Choroid plexus epithelial cell (primary cell): ENCODE data around the gene ZNF337.
"Not testable (repeated sequence)": the region's sequence is repeated elsewhere in the genome, so short reads cannot be mapped to it uniquely, and the experiment has no call there.

Source experiments
- DNase-seq: peaks from one replicate; pipeline ENCODE4 v3.0.0-alpha.2; 2010; ENCODE audit warnings: low read depth
- H3K4me3 ChIP-seq: 2 replicates; pipeline ENCODE4 v1.5.1; 2011; ENCODE audit warnings: low read depth, mild to moderate bottlenecking, control low read depth, low read length, moderate library complexity
- TF ChIP-seq, protein P1 (sequence below): conservative IDR thresholded peaks from 2 replicates; pipeline ENCODE4 v1.5.1; 2011; ENCODE audit warnings: low read depth, mild to moderate bottlenecking, control low read depth, inconsistent platforms, low read length, moderate library complexity

ZNF337 gene

DNA sequence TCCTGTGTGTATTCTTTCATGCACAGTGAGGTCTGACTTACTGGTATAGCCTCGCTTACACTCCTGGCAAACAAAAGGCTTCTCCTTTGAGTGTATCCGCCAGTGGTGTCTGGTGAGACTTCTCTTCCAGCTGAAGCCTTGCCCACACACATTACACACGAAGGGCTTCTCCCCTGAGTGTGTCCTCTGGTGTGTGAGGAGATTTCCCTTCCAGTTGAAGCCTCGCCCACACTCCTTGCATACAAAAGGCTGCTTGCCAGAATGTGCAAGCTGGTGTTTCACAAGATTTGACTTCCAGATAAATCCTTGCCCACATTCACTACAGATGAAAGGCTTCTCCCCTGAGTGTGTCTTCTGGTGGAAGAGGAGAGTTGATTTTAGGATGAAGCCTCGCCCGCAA is 21.5 kb downstream of the ZNF337 start:
- H3K4me3 ChIP-seq = no peak overlapping the region
- DNase-seq = no peak
- TF ChIP-seq, protein P1, sequence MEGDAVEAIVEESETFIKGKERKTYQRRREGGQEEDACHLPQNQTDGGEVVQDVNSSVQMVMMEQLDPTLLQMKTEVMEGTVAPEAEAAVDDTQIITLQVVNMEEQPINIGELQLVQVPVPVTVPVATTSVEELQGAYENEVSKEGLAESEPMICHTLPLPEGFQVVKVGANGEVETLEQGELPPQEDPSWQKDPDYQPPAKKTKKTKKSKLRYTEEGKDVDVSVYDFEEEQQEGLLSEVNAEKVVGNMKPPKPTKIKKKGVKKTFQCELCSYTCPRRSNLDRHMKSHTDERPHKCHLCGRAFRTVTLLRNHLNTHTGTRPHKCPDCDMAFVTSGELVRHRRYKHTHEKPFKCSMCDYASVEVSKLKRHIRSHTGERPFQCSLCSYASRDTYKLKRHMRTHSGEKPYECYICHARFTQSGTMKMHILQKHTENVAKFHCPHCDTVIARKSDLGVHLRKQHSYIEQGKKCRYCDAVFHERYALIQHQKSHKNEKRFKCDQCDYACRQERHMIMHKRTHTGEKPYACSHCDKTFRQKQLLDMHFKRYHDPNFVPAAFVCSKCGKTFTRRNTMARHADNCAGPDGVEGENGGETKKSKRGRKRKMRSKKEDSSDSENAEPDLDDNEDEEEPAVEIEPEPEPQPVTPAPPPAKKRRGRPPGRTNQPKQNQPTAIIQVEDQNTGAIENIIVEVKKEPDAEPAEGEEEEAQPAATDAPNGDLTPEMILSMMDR = no peak

DNA sequence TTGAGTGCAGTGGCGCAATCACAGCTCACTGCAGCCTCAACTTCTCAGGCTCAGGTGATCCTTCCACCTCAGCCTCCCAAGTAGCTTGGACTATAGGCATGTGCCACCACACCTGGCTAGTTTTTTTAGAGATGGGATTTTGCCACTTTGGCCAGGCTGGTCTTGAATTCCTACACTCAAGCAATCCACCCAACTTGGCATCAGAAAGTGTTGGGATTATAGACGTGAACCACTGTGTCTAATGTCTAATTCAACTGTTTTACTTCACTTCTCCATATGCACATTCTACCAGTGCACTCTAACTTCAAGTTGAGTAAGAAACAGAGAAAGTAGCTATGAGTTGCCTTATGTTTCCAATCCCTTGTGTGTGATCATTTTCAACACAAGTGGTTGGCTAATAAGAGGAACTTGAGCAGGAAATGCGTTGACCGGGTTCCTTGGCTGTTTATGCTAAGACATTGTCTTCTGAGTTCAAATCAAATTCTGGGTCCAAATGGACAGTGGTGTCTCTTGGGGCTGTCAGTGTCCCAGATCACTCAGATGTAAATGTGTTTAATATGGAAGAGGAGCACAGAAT is 23.9 kb downstream of the ZNF337 start:
- TF ChIP-seq, protein P1 = no peak
- DNase-seq = no peak
- no peak overlapping the region for H3K4me3 ChIP-seq

DNA sequence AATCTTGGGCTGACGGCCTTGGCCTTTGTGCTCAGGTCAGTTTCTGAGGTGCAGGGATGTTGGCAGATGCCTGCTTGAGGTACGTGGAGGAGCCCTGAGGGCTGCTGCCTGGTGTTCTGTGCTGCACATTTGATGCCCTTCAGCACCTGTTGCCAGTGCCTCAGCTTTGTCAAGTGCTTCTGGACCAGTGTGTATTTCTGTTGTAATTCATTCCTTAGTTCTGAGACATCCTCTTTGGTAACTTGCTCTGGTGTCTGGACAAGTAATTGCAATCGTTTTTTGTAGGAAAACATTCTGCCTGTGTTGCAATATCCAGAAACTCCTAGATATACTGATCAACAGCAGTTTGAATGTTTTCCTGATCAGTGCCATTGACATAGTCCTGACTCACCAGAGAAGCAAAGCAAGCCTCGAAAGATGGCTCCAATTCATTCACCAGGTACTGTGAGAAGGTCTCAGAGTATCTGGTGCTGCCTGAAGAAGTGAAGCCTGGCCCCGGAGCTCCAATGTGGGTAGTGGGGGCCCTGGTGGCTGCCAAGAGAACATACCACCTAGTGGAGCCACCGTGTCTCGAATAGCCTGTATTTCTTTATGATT is 26.7 kb downstream of the ZNF337 start:
- TF ChIP-seq, protein P1 = peak; percentile 51
- peak; percentile 84 for DNase-seq

DNA sequence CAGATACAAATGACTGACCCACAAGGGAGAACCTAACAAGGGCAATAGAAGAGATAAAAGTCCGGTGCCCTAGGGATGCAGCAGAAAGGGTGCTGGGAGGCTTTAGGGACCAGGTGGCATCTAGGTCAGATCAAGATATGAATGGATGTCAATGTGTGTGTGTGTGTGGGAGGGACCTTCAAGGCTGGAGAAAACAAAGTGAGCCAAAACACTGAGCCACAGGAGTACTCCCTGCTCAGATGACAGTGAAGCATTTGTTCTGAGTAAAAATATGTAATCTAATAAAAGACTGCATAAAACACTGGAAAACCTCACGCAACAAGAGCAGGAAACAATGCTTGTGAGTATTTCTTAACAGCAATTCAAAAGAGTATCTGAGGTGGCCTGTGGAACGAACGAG is 28.2 kb downstream of the ZNF337 start:
- no peak for DNase-seq
- TF ChIP-seq, protein P1 = no peak
- no peak overlapping the region for H3K4me3 ChIP-seq

More for the DNA sequence above, 26.7 kb downstream of the ZNF337 start:
- H3K4me3 ChIP-seq = no peak overlapping the region

DNA sequence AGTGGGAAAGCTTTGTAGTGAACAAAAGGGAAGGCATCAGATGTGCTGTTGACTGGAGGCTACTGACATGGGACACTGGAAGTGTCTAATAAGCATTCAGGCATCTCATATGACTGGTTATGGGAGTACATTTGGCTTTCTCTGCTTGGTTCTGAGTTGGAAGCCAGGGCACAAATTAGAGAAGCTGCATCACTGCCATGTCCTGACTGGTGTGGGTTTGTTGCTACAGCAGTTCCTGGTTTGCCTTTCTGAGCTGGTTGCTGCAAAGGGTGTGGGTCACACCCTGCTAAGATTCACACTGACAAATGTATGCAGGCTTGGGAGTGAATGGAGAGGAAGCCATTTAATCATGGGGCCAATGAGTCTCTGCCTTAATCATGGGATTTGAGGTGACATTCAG is 36.7 kb downstream of the ZNF337 start:
- DNase-seq = no peak
- no peak overlapping the region for H3K4me3 ChIP-seq
- TF ChIP-seq, protein P1 = no peak

DNA sequence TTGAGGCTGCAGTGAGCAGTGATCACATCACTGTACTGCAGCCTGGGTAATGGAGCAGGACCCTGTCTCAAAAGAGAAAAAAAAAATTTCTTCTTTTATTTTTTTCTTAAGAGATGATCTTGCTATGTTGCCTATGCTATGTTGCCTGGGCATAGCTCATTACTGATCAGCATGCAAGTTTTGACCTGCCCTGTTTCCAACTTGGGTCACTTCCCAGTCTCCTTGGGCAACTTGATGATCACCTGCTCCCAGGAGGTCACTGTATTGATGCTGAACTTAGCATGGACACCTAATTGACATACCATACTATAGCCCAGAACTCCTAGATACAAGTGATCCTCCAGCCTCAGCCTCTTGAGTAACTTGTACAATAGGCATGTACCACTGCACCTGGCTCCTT is 42.2 kb downstream of the ZNF337 start:
- no peak overlapping the region for H3K4me3 ChIP-seq

DNA sequence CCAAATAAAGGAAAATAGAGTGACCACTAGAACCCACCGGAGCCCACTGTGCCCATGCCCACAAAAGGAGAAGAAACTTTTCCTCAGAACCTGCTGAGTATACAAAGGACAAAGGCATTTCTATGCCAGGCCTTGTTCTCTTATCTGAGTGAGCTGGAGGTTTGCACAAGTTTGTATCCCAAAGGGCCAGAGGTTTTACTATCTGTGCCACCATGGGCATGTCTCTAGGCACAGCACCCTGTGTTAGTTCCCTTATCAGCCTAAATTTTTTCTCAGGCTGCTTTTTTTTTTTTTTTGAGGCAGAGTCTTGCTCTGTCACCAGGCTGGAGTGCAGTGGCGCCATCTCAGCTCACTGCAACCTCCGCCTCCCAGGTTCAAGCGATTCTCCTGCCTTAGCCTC is 43.8 kb downstream of the ZNF337 start:
- not testable (repeated sequence) for DNase-seq, H3K4me3 ChIP-seq

More for the DNA sequence above, 42.2 kb downstream of the ZNF337 start:
- DNase-seq = no peak
- TF ChIP-seq, protein P1 = no peak
